ENCODE data around the gene TTC7B.

- TF ChIP-seq POLR2A (IDR thresholded peaks at IDR 0.05) (no peak), CTCF (IDR thresholded peaks at IDR 0.05) (no peak)
These were observed 214.7 kb downstream of the TTC7B start for GRCh38 chr14:90601563-90601962.

All from Peyer's patch (tissue), 4 donors.